Ureter (tissue), 1 donor: ENCODE measurements around the gene ZNF184. TPM values are rescaled to one million over a fixed set of nuclear protein-coding genes. Genes with fewer than 3 reads are reported as not detected.
"Not testable (repeated sequence)": the region's sequence is repeated elsewhere in the genome, so short reads cannot be mapped to it uniquely, and the experiment has no call there.

Experiments
- DNase-seq: peaks from one replicate; pipeline ENCODE4 v3.0.0-alpha.2; 2020; ENCODE audit warnings: low spot score
- total RNA-seq: library from RNA; stranded (reverse); gene quantifications from one replicate; pipeline ENCODE4 v1.2.4, GENCODE V29; 2023
- donor health status: DM: yes; HTN: yes; CAD: no.

Gene ZNF184
- total RNA-seq, 1 donor from 2014 or later: 9.8 TPM

DNA sequence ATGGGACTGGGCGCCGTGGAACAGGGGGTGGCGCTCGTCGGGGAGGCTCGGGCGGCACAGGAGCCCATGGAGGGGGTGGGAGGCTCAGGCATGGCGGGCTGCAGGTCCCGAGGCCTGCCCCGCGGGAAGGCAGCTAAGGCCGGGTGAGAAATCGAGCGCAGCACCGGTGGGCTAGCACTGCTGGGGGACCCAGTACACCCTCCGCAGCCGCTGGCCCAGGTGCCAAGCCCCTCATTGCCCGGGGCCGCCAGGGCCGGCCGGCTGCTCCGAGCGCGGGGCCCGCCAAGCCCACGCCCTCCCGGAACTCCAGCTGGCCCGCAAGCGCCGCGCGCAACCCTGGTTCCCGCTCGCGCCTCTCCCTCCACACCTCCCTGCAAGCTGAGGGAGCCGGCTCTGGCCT is 48.1 kb downstream of the ZNF184 start:
- not testable (repeated sequence) for DNase-seq

- no peak for DNase-seq
These were observed 50.1 kb downstream of the ZNF184 start for GRCh38 chr6:27422651-27423332.

- no peak for DNase-seq
These were observed 53.5 kb downstream of the ZNF184 start for GRCh38 chr6:27419363-27419762.

DNA sequence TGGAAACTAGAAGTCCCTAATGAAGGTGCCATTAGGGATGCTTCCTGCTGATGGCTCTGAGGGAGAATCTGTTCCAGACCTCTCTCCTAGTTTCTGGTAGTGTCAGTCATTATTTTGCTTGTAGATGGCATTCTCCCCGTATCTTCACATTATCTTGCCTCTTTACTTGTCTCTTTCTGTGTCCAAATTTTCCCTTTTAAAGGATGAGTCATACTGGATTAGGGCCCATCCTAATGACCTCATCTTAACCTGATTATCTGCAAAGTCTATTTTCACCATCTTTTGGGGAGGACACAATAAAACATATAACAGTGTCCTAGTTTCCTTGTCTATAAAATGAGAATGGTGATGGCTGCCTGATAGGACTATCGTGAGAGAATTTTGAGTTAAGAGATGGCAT is 57.0 kb downstream of the ZNF184 start:
- DNase-seq: no peak

DNA sequence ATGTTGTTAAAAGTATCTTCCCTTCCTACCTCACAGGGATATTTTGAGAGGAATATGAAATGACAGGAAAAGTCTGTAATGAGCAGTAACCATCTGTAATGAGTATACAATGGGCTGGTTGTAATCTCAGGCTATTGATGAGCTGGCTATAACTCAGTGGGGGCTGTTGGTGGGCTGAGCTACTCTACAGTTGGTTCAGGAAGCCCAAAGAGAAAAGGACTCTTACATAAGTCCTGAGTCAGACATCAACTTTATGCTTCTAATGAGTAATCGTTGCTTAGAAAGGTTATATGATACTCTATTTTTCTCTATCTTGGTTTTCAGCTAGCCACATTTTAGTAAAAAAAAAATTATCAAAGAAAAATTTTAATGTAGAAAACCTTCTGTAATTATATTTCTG is 57.9 kb downstream of the ZNF184 start:
- DNase-seq: no peak

GRCh38 chr6:27414300-27414699 is 58.6 kb downstream of the ZNF184 start:
- DNase-seq: no peak

DNA sequence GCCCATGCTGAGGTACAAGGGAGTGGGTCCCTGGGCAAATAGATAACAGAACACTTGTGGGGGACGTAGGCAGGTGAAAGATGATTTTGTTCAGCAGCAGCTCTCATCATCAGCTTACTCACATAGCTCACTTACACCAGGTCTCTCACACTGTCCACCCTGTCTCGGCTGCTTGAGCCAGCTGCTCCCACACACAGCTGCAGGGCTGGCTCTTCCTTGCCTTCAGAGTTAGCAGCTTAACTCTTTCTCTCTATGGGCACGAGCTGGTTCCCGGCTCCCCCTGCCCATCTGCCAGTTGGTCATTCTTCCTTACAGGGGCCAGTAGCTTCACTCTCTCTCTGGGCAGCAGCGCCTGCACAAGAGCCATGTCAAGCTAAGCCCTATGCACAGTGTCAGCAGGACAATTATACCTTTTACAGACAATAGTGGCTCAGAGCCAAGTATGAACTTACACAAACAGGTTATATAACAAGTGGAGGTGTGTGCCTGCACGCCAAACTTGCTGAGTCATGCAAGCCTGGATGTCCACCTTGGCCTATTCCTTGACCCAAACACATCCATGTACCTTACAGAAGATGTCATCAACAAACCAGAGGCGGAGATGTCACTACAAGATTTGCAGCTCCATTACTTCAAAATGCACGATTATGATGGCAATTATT is 65.6 kb downstream of the ZNF184 start:
- DNase-seq: no peak

GRCh38 chr6:27406085-27406484 is 66.8 kb downstream of the ZNF184 start:
- no peak for DNase-seq

- no peak for DNase-seq
These were observed 71.8 kb downstream of the ZNF184 start for GRCh38 chr6:27400877-27401642.

Other genes starting within 250 kb of the ZNF184 start
- 13.0 TPM for gene PRSS16, start 225.4 kb downstream of the ZNF184 start, total RNA-seq
- not detected for gene POM121L2, start 160.8 kb downstream of the ZNF184 start, total RNA-seq
- gene ZNF391, start 84.3 kb downstream of the ZNF184 start, total RNA-seq: 8.0 TPM